HepG2 (cell line): Measurements from ENCODE around the gene TUBA3C. TPM values are rescaled to one million over a fixed set of nuclear protein-coding genes. Genes with fewer than 3 reads are reported as not detected.

Experiments
- ATAC-seq: fragments of 200-7000 bp; cut with Tn5 transposase; 3 replicates; pipeline ENCODE4 v1.9.1; 2020; ENCODE audit warnings: mild to moderate bottlenecking, moderate library complexity
- BruUV-seq: library from RNA; stranded (reverse); fragments of 400-500 nt; replicated peaks from 2 replicates; lab custom pipeline; 2021; lab: Mats Ljungman, UMichigan
- CTCF ChIA-PET: fragments of 300-600 bp; formaldehyde crosslinking; extraction: SDS; loops from one replicate; lab custom pipeline; 2021; ENCODE audit warnings: low total read pairs, inconsistent platforms, low intra/inter-chr PET ratio; lab: Yijun Ruan, JAX
- POLR2A ChIA-PET: fragments of 350-600 bp; sonication (Branson Sonifier 250); formaldehyde crosslinking; loops from one replicate; lab custom pipeline; 2020; ENCODE audit warnings: antibody characterized with exemption, inconsistent platforms; lab: Yijun Ruan, JAX
- DNase-seq: peaks from one replicate; pipeline ENCODE4 v3.0.0-alpha.2; 2015; ENCODE audit warnings: low spot score
- FAIRE-seq: peaks from 3 replicates; lab custom pipeline; 2011; peaks lifted over from hg19 to GRCh38; lab: Jason Lieb, UNC
- H2AFZ ChIP-seq: one replicate; pipeline ENCODE4 v1.6.1; 2011; ENCODE audit warnings: low read length, inconsistent platforms
- H3K27ac ChIP-seq: fragments of 300-600 bp; 3 replicates; pipeline ENCODE4 v1.8.0; 2011; ENCODE audit warnings: mixed run types, mild to moderate bottlenecking, mixed read lengths, low read length, inconsistent platforms; ENCODE audit not compliant: insufficient read depth; ENCODE audit errors: extremely low read length
- H3K27me3 ChIP-seq, 2 experiments: fragments of 200-600 bp in 1 of 2; 2 replicates in 1 of 2; 3 replicates in 1 of 2; pipeline versions ENCODE4 v1.6.0 to v1.8.0; 2011; ENCODE audit warnings: low read length in 2 of 2, mild to moderate bottlenecking in 2 of 2, moderate library complexity in 2 of 2, inconsistent platforms in 1 of 2; ENCODE audit not compliant: insufficient read depth in 2 of 2, control insufficient read depth in 1 of 2
- H3K36me3 ChIP-seq, 2 experiments: fragments of 200-600 bp in 1 of 2; replicated peaks in 1 of 2; 2 replicates in 1 of 2; 3 replicates in 1 of 2; pipeline versions ENCODE4 v1.5.1 to v1.8.0; 2011; ENCODE audit warnings: low read length in 2 of 2, inconsistent platforms in 1 of 2; ENCODE audit not compliant: insufficient read depth in 2 of 2, control insufficient read depth in 1 of 2
- H3K4me1 ChIP-seq: 2 replicates; pipeline ENCODE4 v1.5.1; 2012; ENCODE audit warnings: low read length, inconsistent platforms; ENCODE audit not compliant: insufficient read depth
- H3K4me2 ChIP-seq: 2 replicates; pipeline ENCODE4 v1.6.0; 2011; ENCODE audit warnings: low read depth, low read length, inconsistent platforms
- H3K4me3 ChIP-seq, 3 experiments: fragments of 200-600 bp in 1 of 3; sonication (generic), shearing (Covaris generic) in 1 of 3; replicated peaks in 1 of 3; 2 replicates each; pipeline ENCODE4 v1.5.1; 2011 to 2016; ENCODE audit warnings: low read length in 3 of 3, inconsistent platforms in 2 of 3, low read depth in 2 of 3, mild to moderate bottlenecking in 2 of 3, control low read depth in 1 of 3, mixed read lengths in 1 of 3; ENCODE audit not compliant: insufficient read depth in 1 of 3
- H3K79me2 ChIP-seq: one replicate; pipeline ENCODE4 v1.6.1; 2011; ENCODE audit warnings: low read length, inconsistent platforms; ENCODE audit not compliant: insufficient read depth
- H3K9ac ChIP-seq: 2 replicates; pipeline ENCODE4 v1.6.0; 2011; ENCODE audit warnings: mild to moderate bottlenecking, low read depth, low read length, inconsistent platforms; ENCODE audit not compliant: insufficient read depth
- H3K9me3 ChIP-seq: 2 replicates; pipeline ENCODE4 v1.5.1; 2012; ENCODE audit warnings: mild to moderate bottlenecking, low read length
- H4K20me1 ChIP-seq: 2 replicates; pipeline ENCODE4 v1.6.0; 2011; ENCODE audit warnings: inconsistent platforms, mild to moderate bottlenecking, low read length, moderate library complexity; ENCODE audit not compliant: insufficient read depth
- ARHGAP35 ChIP-seq: sonication (generic); formaldehyde crosslinking; IDR thresholded peaks from 2 replicates; pipeline ENCODE4 v1.9.0; 2022; ENCODE audit warnings: mild to moderate bottlenecking, inconsistent platforms, moderate library complexity, missing genetic modification reagents, borderline replicate concordance
- ATRX ChIP-seq: sonication (generic); formaldehyde crosslinking; IDR thresholded peaks from 2 replicates; pipeline ENCODE4 v1.4.0; 2020; ENCODE audit warnings: missing genetic modification reagents, borderline replicate concordance
- LRRFIP1 ChIP-seq: sonication (generic); formaldehyde crosslinking; conservative IDR thresholded peaks from 2 replicates; pipeline ENCODE4 v1.4.0; 2020; ENCODE audit warnings: missing genetic modification reagents
- NCOA5 ChIP-seq: sonication (generic); formaldehyde crosslinking; IDR thresholded peaks from 2 replicates; pipeline ENCODE4 v1.4.0; 2020; ENCODE audit warnings: missing genetic modification reagents
- NR2F2 ChIP-seq: IDR thresholded peaks from 2 replicates; pipeline ENCODE4 v1.6.1; 2012; ENCODE audit warnings: low read depth, inconsistent platforms, borderline replicate concordance
- ZBTB25 ChIP-seq: IDR thresholded peaks from 2 replicates; pipeline ENCODE4 v1.6.1; 2018; ENCODE audit warnings: missing genetic modification reagents
- ZNF235 ChIP-seq: sonication (generic); formaldehyde crosslinking; IDR thresholded peaks from 2 replicates; pipeline ENCODE4 v1.8.1; 2023; ENCODE audit warnings: mild to moderate bottlenecking, missing genetic modification reagents, borderline replicate concordance
- ZNF274 ChIP-seq: sonication (generic); formaldehyde crosslinking; IDR thresholded peaks from 2 replicates; pipeline ENCODE4 v1.5.1; 2020; ENCODE audit warnings: mild to moderate bottlenecking, missing genetic modification reagents
- ZNF543 ChIP-seq: sonication (generic); formaldehyde crosslinking; IDR thresholded peaks from 2 replicates; pipeline ENCODE4 v1.4.0; 2020; ENCODE audit warnings: mild to moderate bottlenecking, missing genetic modification reagents
- WGBS: methylation state at CpG from one replicate; pipeline ENCODE4 v1.1.6; 2017; ENCODE audit warnings: low lambda C conversion rate; 5-methylcytosine and 5-hydroxymethylcytosine counted together
- in situ Hi-C: cut with HindIII; loops from 2 replicates; pipeline ENCODE4 v1.10.0; 2017; ENCODE audit warnings: low pct_unique_long_range_greater_than_20kb; ENCODE audit not compliant: extremely low pct_ligation_motif_present
- intact Hi-C: fragments of 100-400 bp; cut with micrococcal nuclease; formaldehyde crosslinking; loops from one replicate; pipeline ENCODE4 v1.10.0; 2022; ENCODE audit not compliant: unreplicated experiment
- polyA plus RNA-seq, 8 experiments: library from polyadenylated mRNA; depleted of rRNA in 3 of 8; stranded (reverse) in 7 of 8; unstranded in 1 of 8; fragments of >200 nt; fragmentation: Illumina TruSeq in 4 of 8; extraction: Trizol in 4 of 8; gene quantifications; 2 replicates each; pipeline versions ENCODE4 v1.2.1 to v1.2.3, GENCODE V29; 2011 to 2016; ENCODE audit warnings: low read depth in 4 of 8, missing spikeins in 1 of 8, mixed read lengths in 1 of 8; ENCODE audit not compliant: insufficient read depth in 1 of 8
- total RNA-seq, 5 experiments: library from RNA; depleted of rRNA; stranded (reverse); fragments of >200 nt; fragmentation: Illumina TruSeq; extraction: Trizol; gene quantifications; 2 replicates each; pipeline ENCODE4 v1.2.3, GENCODE V29; 2016; ENCODE audit warnings: low read depth in 1 of 5

Gene TUBA3C
- total and polyA plus RNA-seq, 2 of the 13 experiments (the other 11 are each of a cell fraction or from before 2014, with no cell fraction given): not detected

- DNase-seq (no peak), FAIRE-seq (no peak), ATAC-seq (no peak)
- Histone ChIP-seq H3K79me2 (no peaks in the 10 kb centered on the region), H3K4me1 (no peaks in the 10 kb centered on the region), H3K36me3 (no peaks in the 10 kb centered on the region), H3K4me2 (no peak overlapping the region), H2AFZ (no peak overlapping the region), H3K27ac (no peak overlapping the region), H3K9ac (no peak overlapping the region), H4K20me1 (no peaks in the 10 kb centered on the region), H3K27me3 (no peaks in the 10 kb centered on the region), H3K9me3 (peaks cover 8% of the 10 kb centered on the region), H3K4me3 (no peak overlapping the region)
- POLR2A ChIA-PET: no interaction called here
- WGBS: 6% methylated on average over 4 of the region's 8 CpGs
- CTCF ChIA-PET: no interaction called here
- TF ChIP-seq ZNF235 (CRISPR knock-in tag) (no peak), ARHGAP35 (no peak)
- intact Hi-C loops (no loop called here), in situ Hi-C loops (loop anchor here (10.0 kb wide), 1 partner anchor 444 kb away; no protein-coding TSS in a partner anchor)
- no TSS peak for BruUV-seq
Measured at GRCh38 chr13:19150712-19151228, 30.9 kb downstream of the TUBA3C start.

DNA sequence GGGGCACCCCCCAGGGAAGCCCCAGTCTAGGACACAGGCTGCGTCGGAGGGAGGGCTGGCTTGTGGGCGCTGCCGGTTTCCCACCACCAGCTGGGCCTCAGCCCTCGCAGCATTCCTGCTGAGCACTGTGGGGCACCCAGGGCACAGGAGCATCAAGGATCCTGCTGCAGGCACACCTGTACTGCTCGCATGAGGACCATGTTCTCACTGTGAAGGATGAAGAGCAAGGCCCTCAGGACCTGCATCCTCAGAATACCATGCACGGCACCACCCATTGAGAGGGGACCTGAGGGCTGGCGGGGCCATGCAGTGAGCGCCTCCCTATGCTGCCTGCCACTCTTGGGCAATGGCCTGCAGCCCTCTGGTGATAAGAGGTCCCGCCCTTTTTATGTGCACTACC is 31.4 kb downstream of the TUBA3C start:
- WGBS: 0% methylated on average over 1 of the region's 10 CpGs
- no peak for ATAC-seq

More for the DNA sequence above, 31.4 kb downstream of the TUBA3C start:
- no peak for TF ChIP-seq ZBTB25 (CRISPR knock-in tag)
- no peak for TF ChIP-seq NR2F2
- no peak for TF ChIP-seq ZNF543
- no peak for TF ChIP-seq NCOA5 (CRISPR knock-in tag)
- no peak for TF ChIP-seq ZNF274 (CRISPR knock-in tag)
- TF ChIP-seq ATRX: no peak
- no peak for TF ChIP-seq LRRFIP1 (CRISPR knock-in tag)
- BruUV-seq: no TSS peak
- no peaks in the 10 kb centered on the region for H3K79me2 ChIP-seq
- in situ Hi-C loops (loop anchor here (10.0 kb wide), 1 partner anchor 445 kb away; no protein-coding TSS in a partner anchor), intact Hi-C loops (no loop called here)
- FAIRE-seq (no peak), DNase-seq (no peak)
- no peaks in the 10 kb centered on the region for H3K4me1 ChIP-seq
- H3K4me2 ChIP-seq: no peak overlapping the region
- no peaks in the 10 kb centered on the region for H3K27me3 ChIP-seq
- H3K27ac ChIP-seq: no peak overlapping the region
- POLR2A ChIA-PET: no interaction called here
- no peak overlapping the region for H2AFZ ChIP-seq
- H3K4me3 ChIP-seq: no peak overlapping the region
- CTCF ChIA-PET: no interaction called here
- H3K9me3 ChIP-seq: peaks cover 8% of the 10 kb centered on the region
- H3K36me3 ChIP-seq: no peaks in the 10 kb centered on the region
- no peaks in the 10 kb centered on the region for H4K20me1 ChIP-seq
- H3K9ac ChIP-seq: no peak overlapping the region
